Tibial nerve (tissue), 3 donors: ENCODE results near the gene RNF130.

Experiments
- POLR2A ChIP-seq, 2 donors: fragments of 450-650 bp; IDR thresholded peaks; one replicate each; pipeline ENCODE4 v1.6.1; 2017; ENCODE audit warnings: antibody characterized with exemption in 2 of 2, mild to moderate bottlenecking in 2 of 2, moderate library complexity in 2 of 2
- TF ChIP-seq, protein P1 (sequence below), 5 experiments: fragments of 200-600 bp in 3 of 5; fragments of 450-650 bp in 2 of 5; sonication (generic) in 3 of 5; IDR thresholded peaks; one replicate each; pipeline ENCODE4 v1.5.1; 2016 to 2019; ENCODE audit warnings: antibody characterized with exemption in 5 of 5, mild to moderate bottlenecking in 3 of 5, moderate library complexity in 2 of 5

DNA sequence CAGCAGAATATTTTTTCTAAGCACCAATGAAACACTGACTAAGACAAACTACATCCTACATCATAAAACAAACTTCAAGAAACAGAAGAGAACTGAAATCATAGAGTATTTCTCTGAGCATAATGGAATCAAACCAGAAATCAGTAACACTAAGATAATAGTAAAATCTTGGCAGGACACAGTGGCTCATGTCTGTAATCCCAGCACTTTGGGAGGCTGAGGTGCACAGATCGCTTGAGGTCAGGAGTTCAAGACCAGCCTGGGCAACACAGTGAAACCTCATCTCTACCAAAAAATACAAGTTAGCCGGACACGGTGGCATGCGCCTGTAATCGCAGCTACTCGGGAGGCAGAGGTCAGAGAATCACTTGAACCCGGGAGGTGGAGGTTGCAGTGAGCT, 63.1 kb downstream of the RNF130 start:
- TF ChIP-seq POLR2A (IDR thresholded peaks at IDR 0.05), result no peak
- TF ChIP-seq, protein P1, sequence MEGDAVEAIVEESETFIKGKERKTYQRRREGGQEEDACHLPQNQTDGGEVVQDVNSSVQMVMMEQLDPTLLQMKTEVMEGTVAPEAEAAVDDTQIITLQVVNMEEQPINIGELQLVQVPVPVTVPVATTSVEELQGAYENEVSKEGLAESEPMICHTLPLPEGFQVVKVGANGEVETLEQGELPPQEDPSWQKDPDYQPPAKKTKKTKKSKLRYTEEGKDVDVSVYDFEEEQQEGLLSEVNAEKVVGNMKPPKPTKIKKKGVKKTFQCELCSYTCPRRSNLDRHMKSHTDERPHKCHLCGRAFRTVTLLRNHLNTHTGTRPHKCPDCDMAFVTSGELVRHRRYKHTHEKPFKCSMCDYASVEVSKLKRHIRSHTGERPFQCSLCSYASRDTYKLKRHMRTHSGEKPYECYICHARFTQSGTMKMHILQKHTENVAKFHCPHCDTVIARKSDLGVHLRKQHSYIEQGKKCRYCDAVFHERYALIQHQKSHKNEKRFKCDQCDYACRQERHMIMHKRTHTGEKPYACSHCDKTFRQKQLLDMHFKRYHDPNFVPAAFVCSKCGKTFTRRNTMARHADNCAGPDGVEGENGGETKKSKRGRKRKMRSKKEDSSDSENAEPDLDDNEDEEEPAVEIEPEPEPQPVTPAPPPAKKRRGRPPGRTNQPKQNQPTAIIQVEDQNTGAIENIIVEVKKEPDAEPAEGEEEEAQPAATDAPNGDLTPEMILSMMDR (IDR thresholded peaks at IDR 0.05), result no peak
